Colonic mucosa (tissue), 4 donors: Measurements from ENCODE around the gene SND1. TPM values are rescaled to one million over a fixed set of nuclear protein-coding genes. Genes with fewer than 3 reads are reported as not detected.

Experiments
- DNase-seq: peaks from one replicate; pipeline ENCODE4 v3.0.0-alpha.2; 2020
- H3K27ac ChIP-seq: fragments of 200-600 bp; one replicate; pipeline ENCODE4 v1.8.0; 2021
- H3K27me3 ChIP-seq: fragments of 200-600 bp; one replicate; pipeline ENCODE4 v1.8.0; 2021
- H3K36me3 ChIP-seq: fragments of 200-600 bp; one replicate; pipeline ENCODE4 v1.8.0; 2021
- H3K4me1 ChIP-seq: fragments of 200-600 bp; one replicate; pipeline ENCODE4 v1.8.0; 2021; ENCODE audit warnings: mild to moderate bottlenecking
- H3K4me3 ChIP-seq: fragments of 200-600 bp; one replicate; pipeline ENCODE4 v1.8.0; 2021
- H3K9ac ChIP-seq, 2 donors: one replicate each; pipeline ENCODE4 v1.7.0; 2013; ENCODE audit warnings: control low read depth in 2 of 2, low read depth in 2 of 2, low read length in 2 of 2
- H3K9me3 ChIP-seq: fragments of 200-600 bp; one replicate; pipeline ENCODE4 v1.8.0; 2021
- intact Hi-C: fragments of 100-400 bp; cut with DNase I; formaldehyde crosslinking; loops from one replicate; pipeline ENCODE4 v1.14.1; 2022
- total RNA-seq, 2 donors: library from RNA; stranded (reverse); fragmentation: NEBNext Ultra II Directional in 1 of 2; extraction: Animal tissue kit (Norgen Biotek cat#: 25700) in 1 of 2; gene quantifications; one replicate each; pipeline ENCODE4 v1.2.1, GENCODE V29; 2021
- TF ChIP-seq, protein P1 (sequence below): fragments of 200-600 bp; IDR thresholded peaks from one replicate; pipeline ENCODE4 v1.8.0; 2022; ENCODE audit warnings: antibody characterized with exemption, mild to moderate bottlenecking
- donor health status: healthy.
- donor health status: DM: no; HTN: no; CAD: no.
- donor health status: DM: no; HTN: no; CAD: no.

The SND1 gene
- total RNA-seq, 2 donors from 2014 or later: 134 to 163 TPM

DNA sequence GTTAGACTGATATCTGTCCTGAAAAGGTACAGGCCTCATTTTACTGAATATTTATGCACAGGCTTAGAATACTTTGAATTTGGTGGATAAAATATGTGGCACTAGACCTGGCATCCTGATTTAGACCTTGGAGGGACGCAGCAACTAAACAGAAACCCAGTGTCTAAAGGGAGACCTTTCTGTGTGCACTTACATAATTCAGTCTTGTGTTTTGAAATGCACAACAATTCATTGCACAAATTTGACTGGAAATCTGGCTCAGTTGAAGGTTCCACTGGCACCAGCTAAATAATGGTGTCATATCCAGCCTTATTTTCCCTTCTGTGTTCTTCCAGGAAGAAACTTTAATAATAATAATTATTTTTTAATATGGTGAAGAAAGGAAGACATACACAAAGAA, 142.1 kb downstream of the SND1 start:
- intact Hi-C loops: no loop called here
- no peak overlapping the region for H3K9ac ChIP-seq
- H3K27me3 ChIP-seq: no peaks in the 10 kb centered on the region
- TF ChIP-seq, protein P1, sequence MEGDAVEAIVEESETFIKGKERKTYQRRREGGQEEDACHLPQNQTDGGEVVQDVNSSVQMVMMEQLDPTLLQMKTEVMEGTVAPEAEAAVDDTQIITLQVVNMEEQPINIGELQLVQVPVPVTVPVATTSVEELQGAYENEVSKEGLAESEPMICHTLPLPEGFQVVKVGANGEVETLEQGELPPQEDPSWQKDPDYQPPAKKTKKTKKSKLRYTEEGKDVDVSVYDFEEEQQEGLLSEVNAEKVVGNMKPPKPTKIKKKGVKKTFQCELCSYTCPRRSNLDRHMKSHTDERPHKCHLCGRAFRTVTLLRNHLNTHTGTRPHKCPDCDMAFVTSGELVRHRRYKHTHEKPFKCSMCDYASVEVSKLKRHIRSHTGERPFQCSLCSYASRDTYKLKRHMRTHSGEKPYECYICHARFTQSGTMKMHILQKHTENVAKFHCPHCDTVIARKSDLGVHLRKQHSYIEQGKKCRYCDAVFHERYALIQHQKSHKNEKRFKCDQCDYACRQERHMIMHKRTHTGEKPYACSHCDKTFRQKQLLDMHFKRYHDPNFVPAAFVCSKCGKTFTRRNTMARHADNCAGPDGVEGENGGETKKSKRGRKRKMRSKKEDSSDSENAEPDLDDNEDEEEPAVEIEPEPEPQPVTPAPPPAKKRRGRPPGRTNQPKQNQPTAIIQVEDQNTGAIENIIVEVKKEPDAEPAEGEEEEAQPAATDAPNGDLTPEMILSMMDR: no peak
- H3K9me3 ChIP-seq: no peaks in the 10 kb centered on the region
- H3K4me3 ChIP-seq: no peak overlapping the region
- DNase-seq: no peak
- no peak overlapping the region for H3K27ac ChIP-seq
- no peaks in the 10 kb centered on the region for H3K4me1 ChIP-seq
- no peaks in the 10 kb centered on the region for H3K36me3 ChIP-seq

DNA sequence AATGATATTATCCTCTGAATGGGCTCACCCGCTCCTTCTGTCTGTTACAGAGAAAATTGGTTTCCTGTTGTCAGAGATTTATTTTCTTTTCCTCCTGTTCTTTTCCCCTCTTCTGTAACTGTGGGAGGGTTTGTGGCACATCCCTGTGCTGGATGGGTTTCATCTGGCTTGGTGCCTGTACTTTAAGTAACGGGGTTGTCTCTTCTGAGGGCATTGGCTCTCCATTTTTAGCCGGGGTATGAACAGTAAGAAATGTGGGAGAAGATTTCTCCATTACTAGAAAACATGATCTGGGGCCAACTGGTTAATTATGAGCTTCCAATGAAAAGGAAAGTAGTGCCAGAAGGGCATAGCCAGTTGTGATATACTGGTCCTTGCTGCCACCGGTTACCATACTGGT, 142.6 kb downstream of the SND1 start:
- Histone ChIP-seq H3K4me1 (no peaks in the 10 kb centered on the region), H3K9ac (no peak overlapping the region), H3K4me3 (no peak overlapping the region), H3K27me3 (no peaks in the 10 kb centered on the region), H3K27ac (no peak overlapping the region), H3K9me3 (no peaks in the 10 kb centered on the region), H3K36me3 (no peaks in the 10 kb centered on the region)
- TF ChIP-seq, protein P1: no peak
- no peak for DNase-seq
- intact Hi-C loops: no loop called here

DNA sequence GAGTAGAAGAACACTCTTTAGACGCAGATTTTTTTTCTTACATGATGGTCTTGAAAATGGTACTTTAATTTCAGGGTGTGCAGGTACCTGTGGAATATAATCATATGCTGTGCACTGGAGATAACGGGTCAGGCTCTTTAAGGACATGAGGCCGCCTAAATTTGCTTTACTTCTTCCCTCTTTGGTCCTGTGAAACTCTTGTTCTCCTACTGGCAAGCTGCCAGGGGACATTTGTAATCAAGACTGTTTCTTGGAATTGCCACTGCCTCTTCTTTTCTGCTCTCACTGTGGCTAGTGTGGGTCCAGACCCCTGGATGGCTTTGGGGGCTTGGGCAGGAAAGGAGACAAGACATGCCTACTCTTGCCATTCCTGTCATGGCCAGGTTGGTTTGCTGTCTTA, 146.0 kb downstream of the SND1 start:
- Histone ChIP-seq H3K9me3 (no peaks in the 10 kb centered on the region), H3K36me3 (no peaks in the 10 kb centered on the region), H3K27ac (no peak overlapping the region), H3K4me1 (no peaks in the 10 kb centered on the region), H3K9ac (no peak overlapping the region), H3K27me3 (no peaks in the 10 kb centered on the region), H3K4me3 (no peak overlapping the region)
- TF ChIP-seq, protein P1: no peak
- no peak for DNase-seq
- intact Hi-C loops: no loop called here

DNA sequence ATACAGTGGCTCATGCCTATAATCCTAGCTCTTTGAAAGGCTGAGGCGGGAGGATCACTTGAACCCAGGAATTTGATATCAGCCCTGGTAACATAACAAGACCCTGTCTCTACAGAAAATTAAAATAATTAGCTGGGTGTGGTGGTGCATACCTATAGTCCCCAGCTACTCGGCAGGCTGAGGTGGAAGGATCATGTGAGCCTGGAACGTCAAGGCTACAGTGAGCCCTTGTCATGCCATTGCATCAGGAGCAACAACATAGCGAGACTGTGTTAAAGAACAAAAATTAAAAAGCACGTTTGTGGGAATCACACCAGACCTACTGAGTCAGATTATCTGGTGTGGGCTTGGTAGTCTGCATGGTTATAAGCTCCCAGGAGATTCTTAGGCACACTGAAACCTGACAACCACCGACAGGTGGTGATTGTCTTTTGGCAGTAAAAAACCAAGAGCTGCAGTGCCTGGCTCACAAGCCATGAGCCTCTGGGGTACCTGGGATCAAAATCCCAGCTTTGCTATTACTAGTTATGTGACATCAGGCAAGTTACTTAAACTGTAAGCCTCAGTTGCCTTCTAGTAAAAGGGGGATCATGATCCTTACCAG, 146.9 kb downstream of the SND1 start:
- intact Hi-C loops: no loop called here
- Histone ChIP-seq H3K9me3 (no peaks in the 10 kb centered on the region), H3K4me1 (no peaks in the 10 kb centered on the region), H3K27me3 (no peaks in the 10 kb centered on the region), H3K4me3 (no peak overlapping the region), H3K36me3 (no peaks in the 10 kb centered on the region), H3K27ac (no peak overlapping the region), H3K9ac (no peak overlapping the region)
- no peak for DNase-seq
- TF ChIP-seq, protein P1: no peak

DNA sequence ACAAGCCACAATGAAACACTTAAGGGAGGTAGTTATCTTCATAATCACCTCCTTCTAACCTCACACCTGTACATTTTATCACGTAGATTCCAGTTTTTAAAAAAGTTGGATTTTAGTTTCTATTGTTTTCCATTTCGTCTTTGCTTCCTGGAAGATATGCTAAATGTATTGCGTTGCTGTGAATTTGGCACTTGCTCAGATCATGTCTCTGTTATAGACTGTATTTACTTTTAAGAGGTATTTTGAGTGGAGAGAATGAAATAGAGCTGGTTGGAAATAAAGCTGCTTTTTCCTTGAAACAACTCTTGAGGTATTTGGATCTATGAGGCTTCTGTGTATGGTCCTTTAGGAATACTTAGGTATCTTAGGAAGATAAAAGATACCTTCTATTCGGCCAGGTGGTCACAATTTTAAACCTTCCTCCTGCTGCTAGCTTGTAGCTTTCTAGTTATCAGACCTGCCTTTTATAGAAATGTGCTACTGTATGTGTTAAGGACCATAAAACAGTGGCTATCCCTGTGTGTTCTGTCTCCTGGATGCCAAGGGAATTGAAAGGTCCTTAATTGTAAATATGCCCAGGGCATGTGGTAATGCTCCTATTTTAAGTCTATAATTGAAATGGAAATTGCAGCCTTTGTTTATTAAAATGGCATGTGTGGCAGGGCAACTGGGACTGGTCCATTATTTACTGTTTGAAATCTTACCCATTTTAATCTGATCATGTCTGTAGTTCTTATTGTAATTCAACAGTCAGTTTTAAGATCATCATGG, 147.7 kb downstream of the SND1 start:
- Histone ChIP-seq H3K36me3 (no peaks in the 10 kb centered on the region), H3K4me3 (no peak overlapping the region), H3K27me3 (no peaks in the 10 kb centered on the region), H3K9me3 (no peaks in the 10 kb centered on the region), H3K9ac (no peak overlapping the region), H3K4me1 (no peaks in the 10 kb centered on the region), H3K27ac (no peak overlapping the region)
- TF ChIP-seq, protein P1: no peak
- no peak for DNase-seq
- intact Hi-C loops: no loop called here
